ENCODE results near the gene FAM50A.

Gene FAM50A

GRCh38 chrX:154486396-154487207, 42.7 kb downstream of the FAM50A start, which contains the start of gene UBL4A:
Gene UBL4A (minus strand): TSS chrX:154486615. CDS start chrX:154486584, 31 bp downstream.
- Histone ChIP-seq H3K27ac (ENCODE audit: insufficient read depth in 1 of 2, low read depth in 1 of 2, low read length in 2 of 2, poor library complexity in 1 of 2, severe bottlenecking in 2 of 2) (peak within 1 kb of the TSS in 1 of 2 experiments; percentile 66), H3K9me3 (ENCODE audit: control extremely low read depth in 1 of 5, control insufficient read depth in 4 of 5, insufficient read depth in 2 of 5, low read depth in 1 of 5, low read length in 4 of 5) (peaks cover 0 to 3% (median 0%) of the 10 kb centered on the region in 5 experiments), H3K4me1 (ENCODE audit: control extremely low read depth in 1 of 4, control insufficient read depth in 4 of 4, insufficient read depth in 4 of 4, low read length in 3 of 4) (peaks cover 0 to 36% (median 27%) of the 10 kb centered on the region in 4 experiments), H3K36me3 (ENCODE audit: control insufficient read depth in 4 of 4, insufficient read depth in 4 of 4, low read length in 3 of 4) (peaks cover 0 to 23% (median 10%) of the 10 kb centered on the region in 4 experiments), H3K27me3 (replicated peaks in 2 of 5; ENCODE audit: control insufficient read depth in 4 of 5, insufficient read depth in 5 of 5, low read length in 4 of 5) (peaks cover 0 to 9% (median 0%) of the 10 kb centered on the region in 5 experiments), H3K4me3 (ENCODE audit: control insufficient read depth in 1 of 7, extremely low read depth in 1 of 7, insufficient read depth in 4 of 7, low read depth in 2 of 7, low read length in 6 of 7) (peak within 1 kb of the TSS; percentile 42 to 76 (median 66))
- 36% methylated on average over 75 of the region's 95 CpGs for WGBS (ENCODE audit: insufficient coverage)
- peak; percentile 36 to 77 (median 65) for DNase-seq
- ChIA-PET POLR2A (interaction anchor here (1.3 kb wide), 1 partner anchor 40 kb away, joined by 4 read pairs; no protein-coding TSS in a partner anchor), CTCF (interaction anchor here (1.4 kb wide), 2 partner anchors 10 to 77 kb away, joined by 3 to 7 read pairs; partner anchors contain the start of gene DNASE1L1)

GRCh38 chrX:154487518-154488290, 43.8 kb downstream of the FAM50A start:
- WGBS (ENCODE audit: insufficient coverage) = 97% methylated on average over 28 of the region's 28 CpGs
- peaks cover 0 to 3% (median 0%) of the 10 kb centered on the region in 5 experiments for H3K9me3 ChIP-seq (ENCODE audit: control extremely low read depth in 1 of 5, control insufficient read depth in 4 of 5, insufficient read depth in 2 of 5, low read depth in 1 of 5, low read length in 4 of 5)
- DNase-seq = no peak
- POLR2A ChIA-PET = interaction anchor here (0.7 kb wide), 1 partner anchor 49 kb away, joined by 3 read pairs; no protein-coding TSS in a partner anchor
- H3K36me3 ChIP-seq (ENCODE audit: control insufficient read depth in 4 of 4, insufficient read depth in 4 of 4, low read length in 3 of 4) = peaks cover 0 to 23% (median 10%) of the 10 kb centered on the region in 4 experiments
- CTCF ChIA-PET = interaction anchor here (0.9 to 1.4 kb wide), 2 partner anchors 42 to 78 kb away, joined by 3 read pairs; partner anchors contain the start of gene DNASE1L1
- H3K27me3 ChIP-seq (replicated peaks in 2 of 5; ENCODE audit: control insufficient read depth in 4 of 5, insufficient read depth in 5 of 5, low read length in 4 of 5) = peaks cover 0 to 9% (median 0%) of the 10 kb centered on the region in 5 experiments
- peak overlapping the region in 2 of 7 experiments; percentile 6 to 74 for H3K4me3 ChIP-seq (ENCODE audit: control insufficient read depth in 1 of 7, extremely low read depth in 1 of 7, insufficient read depth in 4 of 7, low read depth in 2 of 7, low read length in 6 of 7)
- H3K27ac ChIP-seq (ENCODE audit: insufficient read depth in 1 of 2, low read depth in 1 of 2, low read length in 2 of 2, poor library complexity in 1 of 2, severe bottlenecking in 2 of 2) = no peak overlapping the region
- H3K4me1 ChIP-seq (ENCODE audit: control extremely low read depth in 1 of 4, control insufficient read depth in 4 of 4, insufficient read depth in 4 of 4, low read length in 3 of 4) = peaks cover 0 to 36% (median 27%) of the 10 kb centered on the region in 4 experiments

DNA sequence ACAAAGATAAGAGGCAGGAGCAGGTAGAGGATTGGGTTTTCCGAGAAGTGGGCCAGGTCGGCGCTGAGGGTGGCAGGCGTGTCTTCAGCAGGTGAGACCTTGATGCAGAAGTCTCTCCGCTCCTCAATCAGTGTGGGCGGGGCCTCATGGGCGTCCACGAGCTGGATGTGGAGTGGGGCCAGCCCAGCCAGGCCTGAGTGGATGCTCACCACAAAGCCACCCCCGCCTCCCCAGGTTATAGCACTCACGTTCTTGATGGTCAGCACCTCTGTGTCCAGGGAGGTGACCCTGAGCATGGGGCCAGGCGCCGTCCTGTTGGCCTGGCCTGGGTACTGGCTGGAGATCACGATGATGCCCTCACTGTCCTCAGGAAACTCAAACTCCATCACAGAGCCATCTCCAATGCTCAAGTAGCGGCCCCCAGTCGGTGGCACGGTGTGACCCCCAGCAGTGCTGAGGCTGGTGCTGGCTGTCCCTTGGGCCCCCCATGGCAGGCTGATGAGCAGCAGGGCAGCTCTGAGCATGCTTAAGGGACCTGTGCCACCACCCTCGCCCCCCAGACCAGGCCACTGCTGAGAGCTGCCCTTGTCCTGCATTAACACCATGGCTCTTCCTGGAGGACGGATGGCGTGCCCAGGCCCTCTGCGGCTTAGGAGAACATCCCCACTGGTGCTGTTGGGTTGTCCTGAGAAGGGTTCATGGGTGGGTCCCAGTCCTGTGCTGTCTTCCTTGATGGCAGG, 44.6 kb downstream of the FAM50A start:
- H3K4me3 ChIP-seq (ENCODE audit: control insufficient read depth in 1 of 7, extremely low read depth in 1 of 7, insufficient read depth in 4 of 7, low read depth in 2 of 7, low read length in 6 of 7) = no peak overlapping the region
- WGBS (ENCODE audit: insufficient coverage) = 96% methylated on average over 17 of the region's 20 CpGs
- ChIA-PET CTCF (interaction anchor here (1.2 kb wide), 1 partner anchor 47 kb away, joined by 3 read pairs; no protein-coding TSS in a partner anchor), POLR2A (no interaction called here)
- H3K36me3 ChIP-seq (ENCODE audit: control insufficient read depth in 4 of 4, insufficient read depth in 4 of 4, low read length in 3 of 4) = peaks cover 0 to 23% (median 9%) of the 10 kb centered on the region in 4 experiments
- H3K27ac ChIP-seq (ENCODE audit: insufficient read depth in 1 of 2, low read depth in 1 of 2, low read length in 2 of 2, poor library complexity in 1 of 2, severe bottlenecking in 2 of 2) = no peak overlapping the region
- no peak for DNase-seq
- peaks cover 0 to 9% (median 0%) of the 10 kb centered on the region in 5 experiments for H3K27me3 ChIP-seq (replicated peaks in 2 of 5; ENCODE audit: control insufficient read depth in 4 of 5, insufficient read depth in 5 of 5, low read length in 4 of 5)
- peaks cover 0 to 36% (median 27%) of the 10 kb centered on the region in 4 experiments for H3K4me1 ChIP-seq (ENCODE audit: control extremely low read depth in 1 of 4, control insufficient read depth in 4 of 4, insufficient read depth in 4 of 4, low read length in 3 of 4)
- H3K9me3 ChIP-seq (ENCODE audit: control extremely low read depth in 1 of 5, control insufficient read depth in 4 of 5, insufficient read depth in 2 of 5, low read depth in 1 of 5, low read length in 4 of 5) = peaks cover 0 to 3% (median 0%) of the 10 kb centered on the region in 5 experiments

- H3K27ac ChIP-seq (ENCODE audit: insufficient read depth in 1 of 2, low read depth in 1 of 2, low read length in 2 of 2, poor library complexity in 1 of 2, severe bottlenecking in 2 of 2) = no peak overlapping the region
- ChIA-PET POLR2A (interaction anchor here (0.7 to 1.5 kb wide), 2 partner anchors 11 to 27 kb away, joined by 4 to 8 read pairs; partner anchors contain the start of gene FAM3A), CTCF (interaction anchor here (0.8 to 1.2 kb wide), 2 partner anchors 46 to 116 kb away, joined by 3 read pairs; no protein-coding TSS in a partner anchor)
- peaks cover 0 to 35% (median 27%) of the 10 kb centered on the region in 4 experiments for H3K4me1 ChIP-seq (ENCODE audit: control extremely low read depth in 1 of 4, control insufficient read depth in 4 of 4, insufficient read depth in 4 of 4, low read length in 3 of 4)
- no peak for DNase-seq
- peaks cover 0 to 3% (median 0%) of the 10 kb centered on the region in 5 experiments for H3K9me3 ChIP-seq (ENCODE audit: control extremely low read depth in 1 of 5, control insufficient read depth in 4 of 5, insufficient read depth in 2 of 5, low read depth in 1 of 5, low read length in 4 of 5)
- peaks cover 0 to 9% (median 0%) of the 10 kb centered on the region in 5 experiments for H3K27me3 ChIP-seq (replicated peaks in 2 of 5; ENCODE audit: control insufficient read depth in 4 of 5, insufficient read depth in 5 of 5, low read length in 4 of 5)
- WGBS (ENCODE audit: insufficient coverage) = 100% methylated on average over 1 of the region's 4 CpGs
- H3K4me3 ChIP-seq (ENCODE audit: control insufficient read depth in 1 of 7, extremely low read depth in 1 of 7, insufficient read depth in 4 of 7, low read depth in 2 of 7, low read length in 6 of 7) = peak overlapping the region in 1 of 7 experiments; percentile 80
- peaks cover 0 to 21% (median 6%) of the 10 kb centered on the region in 4 experiments for H3K36me3 ChIP-seq (ENCODE audit: control insufficient read depth in 4 of 4, insufficient read depth in 4 of 4, low read length in 3 of 4)
These were observed 45.2 kb downstream of the FAM50A start for GRCh38 chrX:154489182-154489581.

DNA sequence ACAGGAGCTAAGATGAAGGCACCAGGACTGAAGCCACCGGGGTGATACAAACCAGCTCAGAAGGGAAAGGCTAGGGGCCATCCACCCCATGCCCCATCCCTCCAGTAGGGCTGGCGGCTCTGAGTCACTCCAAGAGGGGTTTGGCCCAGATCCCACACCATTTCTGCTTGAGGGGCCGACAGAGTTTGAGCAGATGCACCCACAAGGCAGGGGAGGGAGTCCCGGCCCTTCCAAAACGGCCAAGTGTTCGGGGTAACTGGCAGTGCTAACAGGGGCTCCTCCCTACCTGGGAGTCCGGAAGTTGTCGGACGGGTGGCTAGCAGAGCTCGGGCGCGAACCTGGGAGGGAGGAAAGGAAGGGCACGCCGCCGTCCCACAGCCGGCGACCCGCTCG, 46.1 kb downstream of the FAM50A start:
- Histone ChIP-seq H3K4me3 (ENCODE audit: control insufficient read depth in 1 of 7, extremely low read depth in 1 of 7, insufficient read depth in 4 of 7, low read depth in 2 of 7, low read length in 6 of 7) (peak overlapping the region; percentile 46 to 80 (median 64)), H3K27me3 (replicated peaks in 2 of 5; ENCODE audit: control insufficient read depth in 4 of 5, insufficient read depth in 5 of 5, low read length in 4 of 5) (peaks cover 0 to 8% (median 0%) of the 10 kb centered on the region in 5 experiments), H3K27ac (ENCODE audit: insufficient read depth in 1 of 2, low read depth in 1 of 2, low read length in 2 of 2, poor library complexity in 1 of 2, severe bottlenecking in 2 of 2) (peak overlapping the region in 1 of 2 experiments; percentile 75), H3K9me3 (ENCODE audit: control extremely low read depth in 1 of 5, control insufficient read depth in 4 of 5, insufficient read depth in 2 of 5, low read depth in 1 of 5, low read length in 4 of 5) (peaks cover 0 to 3% (median 0%) of the 10 kb centered on the region in 5 experiments), H3K4me1 (ENCODE audit: control extremely low read depth in 1 of 4, control insufficient read depth in 4 of 4, insufficient read depth in 4 of 4, low read length in 3 of 4) (peaks cover 0 to 29% (median 20%) of the 10 kb centered on the region in 4 experiments), H3K36me3 (ENCODE audit: control insufficient read depth in 4 of 4, insufficient read depth in 4 of 4, low read length in 3 of 4) (peaks cover 0 to 16% (median 2%) of the 10 kb centered on the region in 4 experiments)
- 15% methylated on average over 19 of the region's 19 CpGs for WGBS (ENCODE audit: insufficient coverage)
- DNase-seq = peak; percentile 22 to 68 (median 60)
- CTCF ChIA-PET = interaction anchor here (0.8 to 1.4 kb wide), 4 partner anchors 46 to 117 kb away, joined by 3 to 4 read pairs (median 3); no protein-coding TSS in a partner anchor
- POLR2A ChIA-PET = interaction anchor here (0.7 to 1.5 kb wide), 6 partner anchors 9 to 92 kb away, joined by 3 to 12 read pairs (median 6); partner anchors contain the start of genes FAM3A and RPL10
